PFSK-1 (cell line): ENCODE results near the gene SPEG. TPM values are rescaled to one million over a fixed set of nuclear protein-coding genes. Genes with fewer than 3 reads are reported as not detected.

Experiments
- FOXP2 ChIP-seq: optimal IDR thresholded peaks from 2 replicates; pipeline ENCODE3; 2011; ENCODE audit warnings: borderline replicate concordance, control low read depth, inconsistent platforms; ENCODE audit not compliant: insufficient read depth; ENCODE audit errors: extremely low read length, extremely low read depth
- POLR2AphosphoS5 ChIP-seq: IDR thresholded peaks from 2 replicates; pipeline ENCODE4 v1.6.1; 2012; ENCODE audit warnings: low read depth, mild to moderate bottlenecking, control low read depth, low read length, moderate library complexity
- SIN3A ChIP-seq: IDR thresholded peaks from 2 replicates; pipeline ENCODE4 v1.6.1; 2012; ENCODE audit warnings: mild to moderate bottlenecking, low read length, moderate library complexity, borderline replicate concordance; ENCODE audit not compliant: insufficient read depth
- TAF1 ChIP-seq: IDR thresholded peaks from 2 replicates; pipeline ENCODE4 v1.6.1; 2012; ENCODE audit warnings: low read length, control low read depth, borderline replicate concordance; ENCODE audit not compliant: insufficient read depth
- polyA plus RNA-seq: library from polyadenylated mRNA; unstranded; fragments of >200 nt; gene quantifications from one replicate; pipeline ENCODE4 v1.2.1, GENCODE V29; 2012; ENCODE audit warnings: low read depth, missing spikeins; ENCODE audit not compliant: insufficient read length
- TF ChIP-seq, protein P1 (sequence below), 2 experiments: IDR thresholded peaks; 2 replicates each; pipeline versions ENCODE4 v1.6.1 to v1.8.0; 2011 to 2012; ENCODE audit warnings: low read depth in 2 of 2, low read length in 2 of 2, control low read depth in 1 of 2, inconsistent platforms in 1 of 2, mild to moderate bottlenecking in 1 of 2, moderate library complexity in 1 of 2; ENCODE audit not compliant: insufficient read depth in 1 of 2

The SPEG gene
- 4.2 TPM for polyA plus RNA-seq

DNA sequence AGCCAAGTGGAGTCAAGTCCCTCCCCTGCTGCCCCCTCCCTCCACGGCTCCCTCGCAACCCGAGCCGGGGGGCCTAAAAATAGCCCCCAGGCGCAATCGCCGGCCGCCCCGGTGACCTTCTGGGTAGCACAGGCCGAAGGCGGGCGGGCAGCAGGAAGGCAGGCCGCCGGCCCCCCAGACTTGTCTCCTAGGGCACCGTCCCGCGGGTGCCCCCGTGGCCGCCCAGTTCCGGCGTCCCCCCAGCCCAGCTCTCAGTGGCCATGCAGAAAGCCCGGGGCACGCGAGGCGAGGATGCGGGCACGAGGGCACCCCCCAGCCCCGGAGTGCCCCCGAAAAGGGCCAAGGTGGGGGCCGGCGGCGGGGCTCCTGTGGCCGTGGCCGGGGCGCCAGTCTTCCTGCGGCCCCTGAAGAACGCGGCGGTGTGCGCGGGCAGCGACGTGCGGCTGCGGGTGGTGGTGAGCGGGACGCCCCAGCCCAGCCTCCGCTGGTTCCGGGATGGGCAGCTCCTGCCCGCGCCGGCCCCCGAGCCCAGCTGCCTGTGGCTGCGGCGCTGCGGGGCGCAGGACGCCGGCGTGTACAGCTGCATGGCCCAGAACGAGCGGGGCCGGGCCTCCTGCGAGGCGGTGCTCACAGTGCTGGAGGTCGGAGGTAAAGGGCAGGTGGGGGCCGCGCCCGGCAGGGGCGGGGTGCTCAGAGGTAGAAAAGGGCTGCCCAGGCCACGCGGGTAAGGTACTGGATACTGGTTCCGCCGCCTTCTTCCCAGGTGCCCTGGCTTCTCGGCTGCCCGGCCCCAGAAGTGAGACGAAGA is at the start of gene SPEG:
Gene SPEG (plus strand): TSS at position 126 of the 808 bp plus-strand sequence. CDS start 135 bp downstream, at position 261.
- TF ChIP-seq TAF1 (no peak), POLR2AphosphoS5 (no peak), FOXP2 (no peak), SIN3A (no peak)
- TF ChIP-seq, protein P1, sequence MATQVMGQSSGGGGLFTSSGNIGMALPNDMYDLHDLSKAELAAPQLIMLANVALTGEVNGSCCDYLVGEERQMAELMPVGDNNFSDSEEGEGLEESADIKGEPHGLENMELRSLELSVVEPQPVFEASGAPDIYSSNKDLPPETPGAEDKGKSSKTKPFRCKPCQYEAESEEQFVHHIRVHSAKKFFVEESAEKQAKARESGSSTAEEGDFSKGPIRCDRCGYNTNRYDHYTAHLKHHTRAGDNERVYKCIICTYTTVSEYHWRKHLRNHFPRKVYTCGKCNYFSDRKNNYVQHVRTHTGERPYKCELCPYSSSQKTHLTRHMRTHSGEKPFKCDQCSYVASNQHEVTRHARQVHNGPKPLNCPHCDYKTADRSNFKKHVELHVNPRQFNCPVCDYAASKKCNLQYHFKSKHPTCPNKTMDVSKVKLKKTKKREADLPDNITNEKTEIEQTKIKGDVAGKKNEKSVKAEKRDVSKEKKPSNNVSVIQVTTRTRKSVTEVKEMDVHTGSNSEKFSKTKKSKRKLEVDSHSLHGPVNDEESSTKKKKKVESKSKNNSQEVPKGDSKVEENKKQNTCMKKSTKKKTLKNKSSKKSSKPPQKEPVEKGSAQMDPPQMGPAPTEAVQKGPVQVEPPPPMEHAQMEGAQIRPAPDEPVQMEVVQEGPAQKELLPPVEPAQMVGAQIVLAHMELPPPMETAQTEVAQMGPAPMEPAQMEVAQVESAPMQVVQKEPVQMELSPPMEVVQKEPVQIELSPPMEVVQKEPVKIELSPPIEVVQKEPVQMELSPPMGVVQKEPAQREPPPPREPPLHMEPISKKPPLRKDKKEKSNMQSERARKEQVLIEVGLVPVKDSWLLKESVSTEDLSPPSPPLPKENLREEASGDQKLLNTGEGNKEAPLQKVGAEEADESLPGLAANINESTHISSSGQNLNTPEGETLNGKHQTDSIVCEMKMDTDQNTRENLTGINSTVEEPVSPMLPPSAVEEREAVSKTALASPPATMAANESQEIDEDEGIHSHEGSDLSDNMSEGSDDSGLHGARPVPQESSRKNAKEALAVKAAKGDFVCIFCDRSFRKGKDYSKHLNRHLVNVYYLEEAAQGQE (IDR thresholded peaks at IDR 0.05; ENCODE audit: insufficient read depth in 1 of 2, low read depth in 2 of 2, low read length in 2 of 2) = no peak

DNA sequence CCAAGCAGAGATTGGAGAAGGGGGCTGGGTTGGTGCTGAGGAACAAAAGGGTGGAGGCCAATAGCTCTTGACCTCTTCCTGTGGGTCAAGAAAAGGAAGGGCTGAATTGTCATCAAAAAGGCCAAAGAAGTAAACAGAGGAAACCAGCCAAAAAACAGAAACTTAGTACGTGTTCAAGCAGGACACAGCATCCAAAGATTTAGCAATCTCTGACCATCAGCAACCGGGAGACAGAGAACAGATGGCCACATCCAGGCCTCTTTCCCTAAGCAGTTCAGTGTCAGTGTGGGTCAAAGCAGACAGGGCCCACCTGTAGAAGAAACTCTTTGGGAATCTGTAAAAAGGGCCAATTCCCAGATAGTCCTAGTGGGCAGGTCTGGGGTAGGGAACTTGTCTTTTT is 49.8 kb upstream of the SPEG start:
- TF ChIP-seq, protein P1 (IDR thresholded peaks at IDR 0.05; ENCODE audit: insufficient read depth in 1 of 2, low read depth in 2 of 2, low read length in 2 of 2) = no peak
- TF ChIP-seq POLR2AphosphoS5 (no peak), FOXP2 (no peak), SIN3A (no peak), TAF1 (no peak)

DNA sequence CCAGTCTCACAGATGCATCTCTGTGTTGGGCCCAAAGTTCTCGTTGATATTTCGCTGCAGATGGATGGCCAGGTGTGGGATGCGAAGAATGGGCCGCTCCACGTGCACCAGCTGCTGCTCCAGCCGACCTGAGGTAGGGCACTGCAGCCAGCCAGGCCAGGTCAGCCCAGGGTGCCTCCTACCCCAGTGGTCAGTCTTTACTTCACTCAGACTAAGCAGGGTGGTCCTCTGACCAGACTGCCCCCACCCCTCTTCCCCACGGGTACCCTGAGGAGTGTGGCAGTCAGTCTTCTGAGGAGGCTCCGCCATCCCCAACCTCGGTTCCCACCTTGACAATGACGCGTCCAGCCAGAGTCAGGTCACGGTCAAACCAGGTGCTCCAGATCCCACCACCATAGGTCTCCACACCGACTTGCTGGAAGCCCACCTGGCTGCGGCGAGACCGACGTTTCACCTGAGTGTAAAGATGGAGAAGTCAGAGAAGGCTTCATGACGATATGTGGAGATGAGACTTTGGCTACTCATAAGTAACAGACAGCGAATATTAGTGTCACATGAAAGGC is 48.6 kb upstream of the SPEG start:
- TF ChIP-seq TAF1 (no peak), POLR2AphosphoS5 (no peak)

DNA sequence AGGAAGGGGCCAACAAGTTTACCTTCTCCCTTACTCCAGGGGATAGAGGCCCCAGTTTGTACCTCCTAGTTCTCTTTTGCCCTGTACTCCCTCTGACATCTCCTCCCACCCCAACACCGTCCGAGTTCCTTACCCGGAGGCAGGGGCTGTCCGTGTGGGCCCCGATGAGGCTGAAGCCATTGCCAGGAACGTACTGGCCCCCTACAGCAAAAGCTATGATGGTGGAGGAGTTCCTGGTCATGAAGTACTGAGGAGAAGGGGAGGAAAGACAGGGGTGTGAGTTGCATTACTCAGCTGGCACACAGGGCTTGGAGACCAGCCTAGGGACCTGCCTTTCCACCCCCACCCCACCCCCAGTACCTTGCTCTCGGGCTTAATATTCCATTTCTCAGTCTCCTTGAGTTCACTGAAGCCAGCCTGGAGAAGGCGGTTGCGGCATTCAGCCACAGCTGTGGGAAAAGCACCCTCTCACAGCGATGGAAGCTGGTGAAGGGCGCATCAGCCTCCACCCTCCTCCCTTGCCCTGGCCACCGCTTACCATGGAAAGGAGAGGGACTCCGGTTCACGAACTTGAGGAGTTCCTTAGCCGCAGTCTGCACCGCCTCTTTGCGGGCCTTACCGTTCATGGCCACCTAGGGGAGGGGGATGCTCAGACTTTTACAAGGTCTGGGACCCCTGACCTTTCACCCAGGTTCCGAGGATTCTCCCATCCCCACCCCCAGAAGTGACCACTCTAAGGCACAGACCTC is 47.9 kb upstream of the SPEG start:
- TF ChIP-seq TAF1 = no peak
- no peak for TF ChIP-seq FOXP2
- no peak for TF ChIP-seq SIN3A
- TF ChIP-seq, protein P1 (IDR thresholded peaks at IDR 0.05; ENCODE audit: insufficient read depth in 1 of 2, low read depth in 2 of 2, low read length in 2 of 2) = no peak
- no peak for TF ChIP-seq POLR2AphosphoS5

DNA sequence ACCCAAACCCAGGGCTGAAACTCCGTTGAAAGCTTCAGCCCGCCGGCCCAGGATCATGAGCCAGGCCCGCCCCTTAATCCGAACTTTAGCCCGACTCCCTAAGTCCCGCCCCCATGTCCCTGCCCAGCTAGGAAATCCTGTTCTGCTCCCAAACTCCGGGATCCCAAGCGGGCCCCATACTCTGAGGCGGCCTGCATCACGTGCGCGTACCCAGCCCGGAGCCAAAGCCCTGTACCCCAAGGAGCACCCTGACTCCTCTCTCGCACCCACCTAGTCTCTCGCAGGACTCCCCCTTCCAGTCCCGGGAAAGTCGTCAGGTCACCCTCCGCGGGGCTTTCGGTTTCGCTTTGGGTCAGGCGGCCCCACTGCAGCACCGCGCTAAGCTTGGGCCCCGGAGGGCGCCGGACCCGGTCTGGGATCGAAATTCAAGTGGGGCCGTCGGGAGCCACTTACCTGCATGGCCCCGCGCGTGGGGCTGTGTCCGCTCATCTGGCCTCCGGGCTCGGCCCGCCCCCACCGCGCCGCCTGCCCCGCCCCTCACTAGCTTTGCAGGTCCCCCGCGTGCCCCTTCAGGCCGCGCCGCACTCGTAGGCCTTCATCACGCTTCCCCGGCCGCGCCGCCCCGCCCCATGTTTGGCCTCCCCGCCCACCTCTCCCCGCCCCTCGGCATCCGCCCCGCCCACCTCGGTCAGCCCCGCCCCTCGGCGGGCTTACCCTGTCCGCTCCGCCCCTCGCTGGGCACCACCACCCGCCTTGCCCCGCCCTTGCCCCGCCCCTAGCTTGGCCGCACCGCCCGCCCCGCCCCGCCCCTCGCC is 47.1 kb upstream of the SPEG start, which contains the start of gene DNPEP:
Gene DNPEP (minus strand): TSS at position 607 of the 815 bp plus-strand sequence. CDS start 118 bp downstream, at position 489.
- no peak for TF ChIP-seq TAF1
- no peak for TF ChIP-seq FOXP2
- TF ChIP-seq POLR2AphosphoS5 = no peak
- TF ChIP-seq SIN3A = no peak
- TF ChIP-seq, protein P1 (IDR thresholded peaks at IDR 0.05; ENCODE audit: insufficient read depth in 1 of 2, low read depth in 2 of 2, low read length in 2 of 2) = no peak
